ENCODE measurements around the gene OR2K2. TPM values are rescaled to one million over a fixed set of nuclear protein-coding genes. Genes with fewer than 3 reads are reported as not detected.

The OR2K2 gene
- polyA plus RNA-seq, 1 donor from 2014 or later: 0.68 TPM

GRCh38 chr9:111356481-111357244 lies 26.6 kb upstream of the OR2K2 start:
- H3K27ac ChIP-seq (ENCODE audit: low read length): no peak overlapping the region
- H3K9me3 ChIP-seq (ENCODE audit: low read length): no peaks in the 10 kb centered on the region
- H3K79me2 ChIP-seq (replicated peaks; ENCODE audit: insufficient read depth, low read length): no peaks in the 10 kb centered on the region
- H3K27me3 ChIP-seq (ENCODE audit: insufficient read depth, low read depth, low read length): no peaks in the 10 kb centered on the region
- no peak overlapping the region for H2AFZ ChIP-seq (ENCODE audit: low read depth, low read length)
- no peaks in the 10 kb centered on the region for H3K9me2 ChIP-seq (ENCODE audit: insufficient read depth, low read length)
- no peaks in the 10 kb centered on the region for H3F3A ChIP-seq (ENCODE audit: insufficient read depth, low read length, poor library complexity, severe bottlenecking)
- H3K36me3 ChIP-seq (ENCODE audit: insufficient read depth, low read length): no peaks in the 10 kb centered on the region
- no peak overlapping the region for H3K4me2 ChIP-seq (ENCODE audit: low read length)
- TF ChIP-seq, protein P1, sequence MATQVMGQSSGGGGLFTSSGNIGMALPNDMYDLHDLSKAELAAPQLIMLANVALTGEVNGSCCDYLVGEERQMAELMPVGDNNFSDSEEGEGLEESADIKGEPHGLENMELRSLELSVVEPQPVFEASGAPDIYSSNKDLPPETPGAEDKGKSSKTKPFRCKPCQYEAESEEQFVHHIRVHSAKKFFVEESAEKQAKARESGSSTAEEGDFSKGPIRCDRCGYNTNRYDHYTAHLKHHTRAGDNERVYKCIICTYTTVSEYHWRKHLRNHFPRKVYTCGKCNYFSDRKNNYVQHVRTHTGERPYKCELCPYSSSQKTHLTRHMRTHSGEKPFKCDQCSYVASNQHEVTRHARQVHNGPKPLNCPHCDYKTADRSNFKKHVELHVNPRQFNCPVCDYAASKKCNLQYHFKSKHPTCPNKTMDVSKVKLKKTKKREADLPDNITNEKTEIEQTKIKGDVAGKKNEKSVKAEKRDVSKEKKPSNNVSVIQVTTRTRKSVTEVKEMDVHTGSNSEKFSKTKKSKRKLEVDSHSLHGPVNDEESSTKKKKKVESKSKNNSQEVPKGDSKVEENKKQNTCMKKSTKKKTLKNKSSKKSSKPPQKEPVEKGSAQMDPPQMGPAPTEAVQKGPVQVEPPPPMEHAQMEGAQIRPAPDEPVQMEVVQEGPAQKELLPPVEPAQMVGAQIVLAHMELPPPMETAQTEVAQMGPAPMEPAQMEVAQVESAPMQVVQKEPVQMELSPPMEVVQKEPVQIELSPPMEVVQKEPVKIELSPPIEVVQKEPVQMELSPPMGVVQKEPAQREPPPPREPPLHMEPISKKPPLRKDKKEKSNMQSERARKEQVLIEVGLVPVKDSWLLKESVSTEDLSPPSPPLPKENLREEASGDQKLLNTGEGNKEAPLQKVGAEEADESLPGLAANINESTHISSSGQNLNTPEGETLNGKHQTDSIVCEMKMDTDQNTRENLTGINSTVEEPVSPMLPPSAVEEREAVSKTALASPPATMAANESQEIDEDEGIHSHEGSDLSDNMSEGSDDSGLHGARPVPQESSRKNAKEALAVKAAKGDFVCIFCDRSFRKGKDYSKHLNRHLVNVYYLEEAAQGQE (IDR thresholded peaks at IDR 0.05; ENCODE audit: borderline replicate concordance): no peak
- TF ChIP-seq POLR2AphosphoS5 (IDR thresholded peaks at IDR 0.05) (no peak), MXI1 (conservative IDR thresholded peaks at IDR 0.05; ENCODE audit: poor library complexity, severe bottlenecking) (no peak)
- TF ChIP-seq, protein P2, sequence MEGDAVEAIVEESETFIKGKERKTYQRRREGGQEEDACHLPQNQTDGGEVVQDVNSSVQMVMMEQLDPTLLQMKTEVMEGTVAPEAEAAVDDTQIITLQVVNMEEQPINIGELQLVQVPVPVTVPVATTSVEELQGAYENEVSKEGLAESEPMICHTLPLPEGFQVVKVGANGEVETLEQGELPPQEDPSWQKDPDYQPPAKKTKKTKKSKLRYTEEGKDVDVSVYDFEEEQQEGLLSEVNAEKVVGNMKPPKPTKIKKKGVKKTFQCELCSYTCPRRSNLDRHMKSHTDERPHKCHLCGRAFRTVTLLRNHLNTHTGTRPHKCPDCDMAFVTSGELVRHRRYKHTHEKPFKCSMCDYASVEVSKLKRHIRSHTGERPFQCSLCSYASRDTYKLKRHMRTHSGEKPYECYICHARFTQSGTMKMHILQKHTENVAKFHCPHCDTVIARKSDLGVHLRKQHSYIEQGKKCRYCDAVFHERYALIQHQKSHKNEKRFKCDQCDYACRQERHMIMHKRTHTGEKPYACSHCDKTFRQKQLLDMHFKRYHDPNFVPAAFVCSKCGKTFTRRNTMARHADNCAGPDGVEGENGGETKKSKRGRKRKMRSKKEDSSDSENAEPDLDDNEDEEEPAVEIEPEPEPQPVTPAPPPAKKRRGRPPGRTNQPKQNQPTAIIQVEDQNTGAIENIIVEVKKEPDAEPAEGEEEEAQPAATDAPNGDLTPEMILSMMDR (IDR thresholded peaks at IDR 0.05; ENCODE audit: poor library complexity, severe bottlenecking): no peak
- no peak overlapping the region for H3K9ac ChIP-seq (ENCODE audit: low read length)
- no peak overlapping the region for H3K4me3 ChIP-seq (ENCODE audit: low read length)
- H4K20me1 ChIP-seq (ENCODE audit: insufficient read depth): no peaks in the 10 kb centered on the region

GRCh38 chr9:111352545-111352944 lies 22.5 kb upstream of the OR2K2 start:
- no peaks in the 10 kb centered on the region for H3K9me2 ChIP-seq (ENCODE audit: insufficient read depth, low read length)
- H3K4me2 ChIP-seq (ENCODE audit: low read length): no peak overlapping the region
- H3K9ac ChIP-seq (ENCODE audit: low read length): no peak overlapping the region
- H3K4me3 ChIP-seq (ENCODE audit: low read length): no peak overlapping the region
- no peak overlapping the region for H2AFZ ChIP-seq (ENCODE audit: low read depth, low read length)
- H3K27ac ChIP-seq (ENCODE audit: low read length): no peak overlapping the region
- H3F3A ChIP-seq (ENCODE audit: insufficient read depth, low read length, poor library complexity, severe bottlenecking): no peaks in the 10 kb centered on the region
- TF ChIP-seq POLR2AphosphoS5 (IDR thresholded peaks at IDR 0.05): no peak
- no peak for TF ChIP-seq TAF1 (IDR thresholded peaks at IDR 0.05; ENCODE audit: low read depth)
- no peak for TF ChIP-seq SMC3 (conservative IDR thresholded peaks at IDR 0.05; ENCODE audit: poor library complexity)
- TF ChIP-seq EZH2 (IDR thresholded peaks at IDR 0.05; ENCODE audit: borderline replicate concordance, insufficient read depth, low read length, poor library complexity, severe bottlenecking): no peak
- TF ChIP-seq RAD21 (conservative IDR thresholded peaks at IDR 0.05): no peak
- TF ChIP-seq, protein P1 (IDR thresholded peaks at IDR 0.05; ENCODE audit: borderline replicate concordance): no peak
- TF ChIP-seq, protein P2 (IDR thresholded peaks at IDR 0.05; ENCODE audit: poor library complexity, severe bottlenecking): no peak
- no peak for TF ChIP-seq EP300 (conservative IDR thresholded peaks at IDR 0.05; ENCODE audit: poor library complexity, severe bottlenecking)
- H3K79me2 ChIP-seq (replicated peaks; ENCODE audit: insufficient read depth, low read length): no peaks in the 10 kb centered on the region
- H3K9me3 ChIP-seq (ENCODE audit: low read length): no peaks in the 10 kb centered on the region
- H3K36me3 ChIP-seq (ENCODE audit: insufficient read depth, low read length): no peaks in the 10 kb centered on the region
- no peaks in the 10 kb centered on the region for H3K27me3 ChIP-seq (ENCODE audit: insufficient read depth, low read depth, low read length)
- H4K20me1 ChIP-seq (ENCODE audit: insufficient read depth): no peaks in the 10 kb centered on the region

Data from neural cell (in vitro differentiated cells).